Endometrium (tissue), 2 donors: ENCODE data around the gene PTPRN.
"Not testable (repeated sequence)": the region's sequence is repeated elsewhere in the genome, so short reads cannot be mapped to it uniquely, and the experiment has no call there.

Experiments
- FAIRE-seq: peaks from 2 replicates; lab custom pipeline; 2012; peaks lifted over from hg19 to GRCh38; lab: Jason Lieb, UNC
- donor health status: control.
- donor health status: control.

Gene PTPRN

GRCh38 chr2:219309278-219309677 lies at the start of gene PTPRN:
TSS of gene PTPRN (minus strand) at chr2:219309401. CDS start at chr2:219309332, 69 bp downstream.
- FAIRE-seq: no peak

GRCh38 chr2:219358170-219359075 lies 49.2 kb upstream of the PTPRN start:
- no peak for FAIRE-seq

- no peak for FAIRE-seq
Observed at GRCh38 chr2:219356834-219357233, 47.6 kb upstream of the PTPRN start.

- no peak for FAIRE-seq
Observed at GRCh38 chr2:219354582-219354981, 45.4 kb upstream of the PTPRN start.

- no peak for FAIRE-seq
Observed at GRCh38 chr2:219353129-219353528, 43.9 kb upstream of the PTPRN start.

- no peak for FAIRE-seq
Observed at GRCh38 chr2:219352448-219353023, 43.3 kb upstream of the PTPRN start.

- FAIRE-seq: no peak
Observed at GRCh38 chr2:219350710-219351221, 41.6 kb upstream of the PTPRN start.

GRCh38 chr2:219350215-219350614 lies 41.0 kb upstream of the PTPRN start:
- no peak for FAIRE-seq

- FAIRE-seq: no peak
Observed at GRCh38 chr2:219344751-219345430, 35.7 kb upstream of the PTPRN start.

- no peak for FAIRE-seq
Observed at GRCh38 chr2:219335373-219335786, 26.2 kb upstream of the PTPRN start.

GRCh38 chr2:219334076-219334475 lies 24.9 kb upstream of the PTPRN start:
- FAIRE-seq: no peak

GRCh38 chr2:219332542-219332941 lies 23.3 kb upstream of the PTPRN start, which contains the start of gene RESP18:
TSS of gene RESP18 (minus strand) at chr2:219332744.
- no peak for FAIRE-seq

- FAIRE-seq: no peak
Observed at GRCh38 chr2:219331560-219332213, 22.5 kb upstream of the PTPRN start.

- no peak for FAIRE-seq
Observed at GRCh38 chr2:219327719-219328118, 18.5 kb upstream of the PTPRN start.

GRCh38 chr2:219325657-219326315 lies 16.6 kb upstream of the PTPRN start:
- FAIRE-seq: no peak

- FAIRE-seq: no peak
Observed at GRCh38 chr2:219325136-219325535, 15.9 kb upstream of the PTPRN start.

- FAIRE-seq: no peak
Observed at GRCh38 chr2:219323434-219323833, 14.2 kb upstream of the PTPRN start.

GRCh38 chr2:219314804-219315468 lies 5.7 kb upstream of the PTPRN start:
- no peak for FAIRE-seq

- FAIRE-seq: not testable (repeated sequence)
Observed at GRCh38 chr2:219312683-219313263, 3.6 kb upstream of the PTPRN start.
